Activated CD8-positive, alpha-beta T cell treated with anti-CD3 and anti-CD28 coated beads for 36 hours (primary cell): ENCODE results near the gene PRIM2. TPM values are rescaled to one million over a fixed set of nuclear protein-coding genes. Genes with fewer than 3 reads are reported as not detected.

Experiments
- ATAC-seq: fragments of 200-7000 bp; cut with Tn5 transposase; one replicate; pipeline ENCODE4 v1.10.0; 2021; ENCODE audit warnings: mild to moderate bottlenecking, moderate library complexity
- CTCF ChIA-PET: fragments of 350-600 bp; sonication (Branson Sonifier 250); formaldehyde crosslinking; loops from one replicate; lab custom pipeline; 2021; ENCODE audit warnings: antibody characterized with exemption; lab: Charles Lee
- POLR2A ChIA-PET: fragments of 350-600 bp; sonication (Branson Sonifier 250); formaldehyde crosslinking; loops from one replicate; lab custom pipeline; 2021; ENCODE audit warnings: antibody characterized with exemption; lab: Charles Lee
- DNase-seq: peaks from one replicate; pipeline ENCODE4 v3.0.0-alpha.2; 2020
- H3K27ac Mint-ChIP-seq: one replicate; pipeline ENCODE4 v1.8.0; 2021; ENCODE audit warnings: mild to moderate bottlenecking, mixed read lengths
- H3K27me3 Mint-ChIP-seq: one replicate; pipeline ENCODE4 v1.8.0; 2021; ENCODE audit warnings: mixed read lengths
- H3K36me3 Mint-ChIP-seq: one replicate; pipeline ENCODE4 v1.8.0; 2021; ENCODE audit warnings: low read depth, mixed read lengths
- H3K4me1 Mint-ChIP-seq: one replicate; pipeline ENCODE4 v1.8.0; 2021; ENCODE audit warnings: low read depth, mixed read lengths
- H3K4me3 Mint-ChIP-seq: one replicate; pipeline ENCODE4 v1.8.0; 2021; ENCODE audit warnings: mild to moderate bottlenecking, moderate library complexity, mixed read lengths
- H3K9me3 Mint-ChIP-seq: one replicate; pipeline ENCODE4 v1.8.0; 2021; ENCODE audit warnings: mixed read lengths
- CTCF ChIP-seq: fragments of 200-600 bp; IDR thresholded peaks from one replicate; pipeline ENCODE4 v1.8.0; 2022; ENCODE audit warnings: antibody characterized with exemption, mild to moderate bottlenecking
- intact Hi-C: fragments of 100-400 bp; cut with micrococcal nuclease; formaldehyde crosslinking; loops from one replicate; pipeline ENCODE4 v1.10.0; 2022
- total RNA-seq, 2 experiments: library from RNA; stranded (reverse); gene quantifications; one replicate each; pipeline ENCODE4 v1.2.3, GENCODE V29; 2021

Gene PRIM2
- total RNA-seq, 2 experiments from 2014 or later, result 41.8 to 42.0 TPM

DNA sequence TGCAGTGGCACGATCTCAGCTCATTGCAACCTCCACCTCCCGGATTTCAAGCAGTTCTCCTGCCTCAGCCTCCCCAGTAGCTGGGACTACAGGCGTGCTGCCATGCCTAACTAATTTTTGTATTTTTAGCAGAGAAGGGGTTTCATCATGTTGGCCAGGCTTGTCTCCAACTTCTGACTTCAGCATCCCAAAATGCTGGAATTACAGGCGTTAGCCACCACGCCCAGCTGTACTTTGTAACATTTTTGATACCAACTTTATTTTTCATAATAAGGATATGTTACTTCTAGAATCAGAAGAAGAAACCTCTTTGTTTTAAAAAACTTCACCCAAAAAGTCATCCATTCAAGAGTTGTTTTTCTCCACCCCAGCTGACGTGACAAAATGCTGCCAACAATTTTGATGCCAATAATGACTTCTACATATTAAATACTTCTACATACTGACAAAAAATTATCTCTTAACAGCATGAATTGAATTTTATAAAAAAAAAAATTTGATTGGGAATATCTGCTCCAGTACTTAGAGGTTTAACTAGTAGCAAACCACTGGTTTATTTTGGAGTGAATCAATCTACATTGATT lies 22.5 kb upstream of the PRIM2 start:
- POLR2A ChIA-PET, result no interaction called here
- intact Hi-C loops, result no loop called here
- TF ChIP-seq CTCF, result no peak
- H3K4me1 Mint-ChIP-seq, result no peaks in the 10 kb centered on the region
- H3K27ac Mint-ChIP-seq, result no peak overlapping the region
- H3K9me3 Mint-ChIP-seq, result peaks cover 2% of the 10 kb centered on the region
- DNase-seq (no peak), ATAC-seq (no peak)
- peaks cover 9% of the 10 kb centered on the region for H3K27me3 Mint-ChIP-seq
- no peaks in the 10 kb centered on the region for H3K36me3 Mint-ChIP-seq
- H3K4me3 Mint-ChIP-seq, result no peak overlapping the region
- CTCF ChIA-PET, result interaction anchor here (1.3 kb wide), 1 partner anchor 10 kb away, joined by 3 read pairs; no protein-coding TSS in a partner anchor

DNA sequence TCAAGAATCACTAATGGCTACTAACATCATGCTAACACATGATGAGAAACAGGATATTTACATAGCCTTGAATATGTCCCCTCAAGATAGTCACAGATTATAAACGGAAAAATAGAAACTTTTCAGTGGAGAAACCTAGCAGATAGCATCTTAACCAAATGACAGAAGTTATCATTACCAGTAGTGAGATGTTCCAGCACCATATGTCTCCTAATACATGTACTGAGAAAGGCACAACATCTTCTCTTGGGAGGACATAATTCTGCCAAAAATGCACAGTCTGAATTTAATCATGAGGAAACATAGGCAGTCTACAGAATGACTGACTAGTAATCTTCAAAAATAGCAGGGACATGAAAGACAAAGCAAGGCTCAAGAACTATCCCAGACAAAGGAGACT lies 19.9 kb upstream of the PRIM2 start:
- intact Hi-C loops, result no loop called here
- no peak overlapping the region for H3K4me3 Mint-ChIP-seq
- no peak for TF ChIP-seq CTCF

GRCh38 chr6:57298741-57299140 lies 18.7 kb upstream of the PRIM2 start:
- no peak for DNase-seq
- no peak overlapping the region for H3K4me3 Mint-ChIP-seq
- ATAC-seq, result no peak
- no peak for TF ChIP-seq CTCF
- H3K27me3 Mint-ChIP-seq, result peaks cover 1% of the 10 kb centered on the region
- intact Hi-C loops, result no loop called here
- ChIA-PET POLR2A (no interaction called here), CTCF (no interaction called here)
- H3K36me3 Mint-ChIP-seq, result no peaks in the 10 kb centered on the region
- no peaks in the 10 kb centered on the region for H3K4me1 Mint-ChIP-seq
- no peak overlapping the region for H3K27ac Mint-ChIP-seq
- no peaks in the 10 kb centered on the region for H3K9me3 Mint-ChIP-seq

More for the DNA sequence above, 19.9 kb upstream of the PRIM2 start:
- ChIA-PET CTCF (no interaction called here), POLR2A (no interaction called here)
- no peak for DNase-seq
- Mint-ChIP-seq H3K4me1 (no peaks in the 10 kb centered on the region), H3K9me3 (peaks cover 2% of the 10 kb centered on the region), H3K36me3 (no peaks in the 10 kb centered on the region), H3K27ac (no peak overlapping the region), H3K27me3 (peaks cover 1% of the 10 kb centered on the region)
- ATAC-seq, result no peak

- ChIA-PET POLR2A (no interaction called here), CTCF (interaction anchor here (1.6 to 1.8 kb wide), 2 partner anchors 14 to 397 kb away, joined by 3 to 4 read pairs; no protein-coding TSS in a partner anchor)
- Mint-ChIP-seq H3K4me3 (no peak overlapping the region), H3K9me3 (no peaks in the 10 kb centered on the region), H3K27ac (no peak overlapping the region), H3K36me3 (no peaks in the 10 kb centered on the region), H3K4me1 (no peaks in the 10 kb centered on the region), H3K27me3 (peaks cover 1% of the 10 kb centered on the region)
- ATAC-seq, result no peak
- no peak for DNase-seq
- intact Hi-C loops, result no loop called here
- no peak for TF ChIP-seq CTCF
Observed at GRCh38 chr6:57301757-57302156, 15.7 kb upstream of the PRIM2 start.

DNA sequence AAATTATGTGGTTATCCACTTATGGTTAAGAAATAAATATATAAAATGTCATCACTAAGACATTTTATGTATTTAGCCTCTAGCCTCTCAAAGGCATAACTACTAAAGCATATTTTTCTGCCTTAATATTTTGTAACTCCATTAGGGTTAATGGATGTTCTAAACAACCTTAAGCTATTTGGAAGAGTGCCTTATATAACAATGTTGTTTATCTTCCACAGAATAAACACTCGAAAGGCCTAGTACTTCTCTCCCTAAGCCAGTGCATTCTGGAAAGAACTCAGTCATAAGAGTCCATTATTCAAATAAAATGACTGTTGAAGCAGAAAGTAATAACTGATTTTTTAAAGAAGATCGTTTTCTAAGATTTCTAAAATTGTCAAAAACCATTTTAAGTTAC lies 15.0 kb upstream of the PRIM2 start:
- no peak for TF ChIP-seq CTCF
- ATAC-seq (no peak), DNase-seq (no peak)
- H3K9me3 Mint-ChIP-seq, result no peaks in the 10 kb centered on the region
- ChIA-PET CTCF (interaction anchor here (1.1 to 1.8 kb wide), 2 partner anchors 14 to 81 kb away, joined by 3 to 4 read pairs; partner anchors contain the start of gene RAB23), POLR2A (no interaction called here)
- no peaks in the 10 kb centered on the region for H3K4me1 Mint-ChIP-seq
- no peak overlapping the region for H3K27ac Mint-ChIP-seq
- intact Hi-C loops, result no loop called here
- H3K4me3 Mint-ChIP-seq, result no peak overlapping the region
- H3K27me3 Mint-ChIP-seq, result peaks cover 2% of the 10 kb centered on the region
- H3K36me3 Mint-ChIP-seq, result no peaks in the 10 kb centered on the region
